A549 treated with Mapracorat at 1 μM for 4 hours (cell line): ENCODE data around the gene RHCE. TPM values are rescaled to one million over a fixed set of nuclear protein-coding genes. Genes with fewer than 3 reads are reported as not detected.

Source experiments
- total RNA-seq: library from RNA; stranded (reverse); fragments of 200-300 nt; extraction: Qiagen RNA extraction; gene quantifications from 5 replicates; pipeline ENCODE4 v1.2.3, GENCODE V29; 2022

RHCE gene
- total RNA-seq: 0.07 to 0.59 TPM in 2 of 5 replicates, not detected in the others

DNA sequence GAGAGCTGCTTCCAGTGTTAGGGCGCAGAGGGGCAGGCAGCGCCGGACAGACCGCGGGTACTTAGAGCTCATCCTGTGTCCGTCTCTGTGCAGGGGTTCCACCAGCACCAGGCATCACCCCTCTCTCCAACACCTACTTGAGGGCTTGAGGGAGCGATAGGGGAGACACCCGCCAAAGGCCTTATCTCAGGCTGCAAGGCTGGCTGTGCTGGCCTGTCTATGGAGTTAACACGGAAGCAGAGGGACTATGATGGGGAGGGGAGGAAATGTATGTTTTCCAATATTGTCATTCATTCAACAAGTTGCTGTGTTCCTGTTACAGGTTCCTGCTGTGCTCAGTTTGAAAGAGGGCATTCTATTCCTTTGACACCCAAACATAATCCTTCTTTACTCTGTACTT lies at the start of gene RHCE:
TSS of gene RHCE (minus strand) at position 111 of the 400 bp plus-strand sequence. CDS start at position 72, 39 bp downstream.

DNA sequence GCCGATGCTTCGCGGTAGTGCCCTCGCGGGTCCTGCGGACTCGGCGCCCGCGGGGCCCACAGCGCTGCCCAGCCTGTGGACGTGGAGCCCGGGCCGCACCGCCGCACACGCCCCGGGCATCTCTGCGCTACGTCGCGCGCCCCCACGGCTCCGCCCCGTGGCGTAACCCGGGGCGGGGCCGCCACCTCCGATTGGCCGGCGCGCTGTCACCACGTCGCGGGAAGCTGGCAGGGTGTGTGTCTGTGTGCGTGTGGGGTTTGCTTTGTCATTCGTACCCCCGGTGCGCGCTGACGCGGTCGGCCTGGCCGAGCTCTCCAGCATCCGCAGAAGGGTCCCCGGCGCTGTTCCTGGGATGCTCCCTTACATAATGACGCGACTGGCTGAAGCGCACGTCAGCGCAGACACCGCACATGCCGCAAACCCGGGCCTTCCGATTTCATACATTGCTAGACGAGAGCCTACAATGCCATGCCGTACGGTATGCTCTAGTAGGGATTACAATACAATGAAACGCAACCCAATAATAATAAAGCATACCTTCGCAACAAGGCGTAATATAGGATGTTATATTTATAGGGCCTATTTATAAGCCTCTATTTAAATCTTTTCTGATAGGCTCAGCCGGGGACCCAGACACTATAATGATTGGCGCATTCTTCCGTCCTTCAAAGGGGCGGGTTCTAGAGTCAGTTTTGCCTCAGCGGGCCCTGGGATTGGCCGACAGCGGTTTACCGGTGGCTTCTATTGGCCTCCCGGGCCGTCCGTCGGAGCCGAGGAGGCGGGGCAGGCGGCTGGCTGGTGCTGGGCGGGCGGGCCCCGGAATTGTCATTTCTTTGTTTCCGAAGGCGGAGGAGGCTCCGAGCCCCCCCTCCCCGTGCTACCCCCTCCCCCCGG lies 9.7 kb upstream of the RHCE start, which contains the start of gene MACO1:
TSS of gene MACO1 (plus strand) at position 825 of the 894 bp plus-strand sequence. CDS start 202 bp downstream, outside the sequence.

DNA sequence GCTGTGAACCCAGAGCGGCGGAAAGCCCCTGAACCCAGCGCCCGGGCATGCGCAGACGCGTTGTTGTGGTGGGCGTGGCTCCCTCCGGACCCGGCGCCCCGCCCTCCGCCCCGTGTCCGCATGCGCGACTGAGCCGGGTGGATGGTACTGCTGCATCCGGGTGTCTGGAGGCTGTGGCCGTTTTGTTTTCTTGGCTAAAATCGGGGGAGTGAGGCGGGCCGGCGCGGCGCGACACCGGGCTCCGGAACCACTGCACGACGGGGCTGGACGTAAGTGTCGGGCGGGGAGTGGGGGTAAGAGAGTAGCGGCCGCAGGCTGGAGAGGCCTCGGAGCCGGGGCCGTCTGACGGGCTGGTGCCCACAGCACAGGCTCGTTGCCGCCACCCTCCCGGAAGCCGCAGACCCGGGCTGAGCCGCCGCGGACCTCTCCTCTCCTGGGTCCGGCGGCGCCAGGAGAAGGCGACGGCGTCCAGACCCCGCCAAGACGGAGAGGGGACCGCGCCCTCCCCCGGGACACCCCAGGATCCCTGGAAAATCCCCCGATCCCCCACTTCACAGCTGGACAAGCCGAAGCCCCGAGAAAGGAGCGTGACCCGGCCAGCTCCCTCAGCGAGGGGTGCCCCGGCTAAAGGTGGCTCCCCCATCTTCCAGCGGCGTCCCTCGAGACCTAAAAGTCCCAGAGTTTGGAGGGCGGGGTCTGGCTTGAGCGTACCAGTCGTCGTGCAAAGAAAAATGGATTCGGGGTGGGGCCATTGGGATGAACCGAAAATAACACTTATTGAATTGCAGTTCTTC lies 82.2 kb downstream of the RHCE start, which contains the start of gene TMEM50A:
TSS of gene TMEM50A (plus strand) at position 147 of the 794 bp plus-strand sequence. CDS start 2,153 bp downstream, outside the sequence.

Other genes with a start within 250 kb of the RHCE start
- 33.4 to 47.7 TPM (median 34.3 TPM) in 5 replicates for gene SYF2, start 188.3 kb downstream of the RHCE start, total RNA-seq
- 13.8 to 24.9 TPM (median 22.1 TPM) in 5 replicates for gene RSRP1, start 173.4 kb downstream of the RHCE start, total RNA-seq
- gene RHD, start 148.3 kb downstream of the RHCE start, total RNA-seq: not detected in 5 replicates
- gene TMEM50A, start 82.5 kb downstream of the RHCE start, total RNA-seq: 67.3 to 79.5 TPM (median 69.0 TPM) in 5 replicates
- 8.5 to 11.5 TPM (median 9.4 TPM) in 5 replicates for gene MACO1, start 10.1 kb upstream of the RHCE start, total RNA-seq
- gene LDLRAP1, start 122.8 kb upstream of the RHCE start, total RNA-seq: 7.0 to 11.0 TPM (median 9.2 TPM) in 5 replicates
- gene MAN1C1, start 196.0 kb upstream of the RHCE start, total RNA-seq: 0.28 to 0.50 TPM (median 0.30 TPM) in 5 replicates